Activated CD8-positive, alpha-beta memory T cell treated with anti-CD3 and anti-CD28 coated beads for 4 hours (primary cell): Measurements from ENCODE around the gene DCUN1D4.

ENCODE experiments used
- DNase-seq, 2 donors: peaks; one replicate each; pipeline ENCODE4 v3.0.0-alpha.2; 2020; ENCODE audit warnings: low read depth in 2 of 2

Gene DCUN1D4

GRCh38 chr4:51842554-51843308 lies at the start of gene DCUN1D4:
DCUN1D4 (plus strand) TSS chr4:51843153; CDS start chr4:51843243, 90 bp downstream.
- peak; percentile 95 to 96 for DNase-seq

DNA sequence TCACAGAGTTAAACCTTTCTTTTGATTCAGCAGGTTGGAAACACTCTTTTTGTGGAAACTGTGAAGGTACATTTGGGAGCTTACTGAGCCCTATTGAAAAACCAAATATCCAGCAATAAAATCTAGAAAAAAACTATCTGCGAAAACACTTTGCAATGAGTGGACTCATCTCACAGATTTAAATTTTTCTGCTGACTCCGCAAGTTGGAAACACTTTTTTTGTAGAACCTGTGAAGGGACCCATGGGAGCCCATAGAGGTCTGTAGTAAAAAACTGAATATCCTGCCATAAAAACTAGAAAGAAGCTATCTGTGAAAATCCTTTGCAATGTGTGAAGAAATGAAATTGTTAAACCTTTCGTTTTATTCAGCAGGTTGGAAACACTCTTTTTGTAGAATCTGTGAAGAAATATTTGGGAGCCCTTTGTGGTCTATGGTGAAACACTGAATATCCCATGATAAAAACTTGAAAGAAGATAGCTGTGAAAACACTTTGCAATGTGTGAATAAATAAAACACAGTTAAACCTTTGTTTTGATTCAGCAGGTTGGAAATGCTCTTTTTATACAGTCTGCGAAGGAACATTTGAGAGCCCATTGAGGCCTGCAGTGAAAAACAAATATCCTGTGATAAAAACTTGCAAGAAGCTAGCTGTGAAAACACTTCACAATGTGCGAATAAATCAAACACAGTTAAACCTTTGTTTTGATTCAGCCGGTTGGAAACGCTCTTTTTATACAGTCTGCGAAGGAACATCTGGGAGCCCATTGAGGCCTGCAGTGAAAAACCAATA lies 22.3 kb upstream of the DCUN1D4 start:
- no peak for DNase-seq

- DNase-seq, result no peak
These were observed 17.6 kb upstream of the DCUN1D4 start for GRCh38 chr4:51825341-51825740.

DNA sequence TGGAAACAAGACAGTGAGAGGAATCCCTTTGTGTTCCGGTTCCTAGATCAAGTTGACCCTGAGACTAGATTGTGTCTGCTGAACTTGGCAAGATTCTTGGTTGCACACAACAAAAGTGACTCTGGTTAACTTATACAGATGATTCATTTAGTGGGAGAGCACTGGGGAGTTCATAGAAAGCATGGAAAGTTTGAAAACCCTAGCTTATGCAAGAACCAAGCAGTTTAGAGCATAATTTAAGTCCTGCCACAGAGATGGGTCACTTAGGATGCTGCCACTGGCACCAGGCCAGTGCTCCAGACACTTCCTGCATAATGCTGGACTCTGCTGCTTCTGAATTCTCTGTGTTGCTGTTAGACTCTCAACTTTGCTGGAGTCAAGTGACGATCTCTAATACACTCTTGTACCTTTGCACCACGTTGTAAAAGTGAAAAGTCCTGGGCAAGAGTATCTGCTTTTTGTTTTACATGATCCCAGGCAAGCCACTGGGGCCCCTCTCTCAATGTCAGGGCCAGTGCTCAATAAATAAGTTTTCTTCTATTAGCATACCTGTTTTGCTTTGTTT lies 12.7 kb upstream of the DCUN1D4 start:
- DNase-seq, result no peak

- peak; percentile 30 to 35 for DNase-seq
These were observed 11.8 kb upstream of the DCUN1D4 start for GRCh38 chr4:51831133-51831532.

DNA sequence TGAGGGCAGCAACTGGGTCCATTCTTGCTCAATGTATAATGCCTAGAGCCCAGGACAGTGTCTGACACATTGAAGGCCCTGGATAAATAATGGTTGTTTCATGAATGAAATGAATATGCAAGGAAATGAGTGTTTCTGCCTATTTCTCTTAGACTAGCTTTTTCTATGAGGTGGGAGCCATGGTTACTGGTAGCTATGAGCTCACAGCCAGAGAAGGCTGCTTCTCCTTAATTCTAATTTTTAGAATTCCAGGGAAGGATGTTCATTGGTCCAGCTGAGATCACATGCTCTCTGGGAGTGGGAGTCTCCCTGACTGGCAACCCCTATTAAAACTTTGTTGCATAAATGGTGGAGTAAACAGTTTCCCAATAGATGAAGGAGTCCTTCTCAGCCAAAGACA lies 9.7 kb upstream of the DCUN1D4 start:
- no peak for DNase-seq

DNA sequence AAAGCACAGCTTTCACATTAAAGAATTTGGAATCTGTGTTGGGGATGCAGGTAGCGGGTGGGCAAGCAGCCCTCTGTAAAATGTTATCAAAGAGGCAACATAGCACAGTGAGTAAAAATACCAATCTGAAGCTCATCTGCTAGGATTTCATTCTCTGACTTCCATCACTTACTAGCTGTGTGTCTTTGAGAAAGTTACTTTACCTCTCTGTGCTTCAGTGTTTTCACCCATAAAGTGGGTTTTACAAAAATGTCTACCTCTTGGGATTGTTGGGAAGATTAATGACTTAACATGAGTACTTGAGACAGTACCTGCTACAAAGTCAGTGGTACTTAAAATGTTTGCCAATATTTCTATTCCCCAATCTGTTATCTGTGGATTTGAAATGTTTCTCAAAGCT lies 7.9 kb upstream of the DCUN1D4 start:
- DNase-seq, result no peak

DNA sequence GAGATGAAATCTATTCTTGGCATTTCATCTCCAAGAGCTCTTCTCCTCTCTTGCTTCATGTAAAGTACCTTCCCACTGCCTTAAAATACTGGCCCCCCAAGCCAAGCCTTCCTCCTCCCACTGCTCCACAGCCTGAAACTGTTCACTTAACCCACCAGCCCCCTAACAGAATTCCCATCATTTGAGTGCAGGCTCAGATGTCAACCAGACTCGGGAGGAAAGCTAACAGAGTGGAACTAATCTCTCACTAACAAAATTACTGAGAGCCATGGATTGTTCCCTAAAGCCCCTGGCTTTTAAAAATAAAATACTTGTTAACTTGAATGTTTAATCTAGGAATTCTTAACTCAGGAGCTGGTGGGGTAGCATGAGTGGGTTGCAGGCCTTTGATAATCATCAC lies 7.1 kb upstream of the DCUN1D4 start:
- no peak for DNase-seq

GRCh38 chr4:51836549-51836948 lies 6.4 kb upstream of the DCUN1D4 start:
- DNase-seq, result no peak

DNA sequence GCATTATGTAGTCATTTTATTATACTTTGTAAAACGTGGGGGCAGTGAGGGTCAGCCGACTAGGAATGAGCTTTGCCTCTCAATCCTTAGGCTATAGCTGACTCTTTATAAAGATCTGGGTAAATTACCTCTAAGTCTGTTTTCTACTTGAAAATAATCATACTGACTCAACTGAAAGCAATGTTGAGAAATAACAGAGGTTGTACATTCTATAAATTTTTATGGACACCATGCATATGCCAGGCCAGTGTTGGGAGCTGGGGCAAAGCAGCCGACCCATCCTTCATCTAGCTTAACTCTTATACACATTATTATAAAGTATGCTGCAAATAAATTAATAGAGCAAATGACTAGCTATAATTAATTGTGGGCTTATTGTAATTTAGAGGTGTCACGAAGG lies 2.2 kb upstream of the DCUN1D4 start:
- DNase-seq, result no peak

DNA sequence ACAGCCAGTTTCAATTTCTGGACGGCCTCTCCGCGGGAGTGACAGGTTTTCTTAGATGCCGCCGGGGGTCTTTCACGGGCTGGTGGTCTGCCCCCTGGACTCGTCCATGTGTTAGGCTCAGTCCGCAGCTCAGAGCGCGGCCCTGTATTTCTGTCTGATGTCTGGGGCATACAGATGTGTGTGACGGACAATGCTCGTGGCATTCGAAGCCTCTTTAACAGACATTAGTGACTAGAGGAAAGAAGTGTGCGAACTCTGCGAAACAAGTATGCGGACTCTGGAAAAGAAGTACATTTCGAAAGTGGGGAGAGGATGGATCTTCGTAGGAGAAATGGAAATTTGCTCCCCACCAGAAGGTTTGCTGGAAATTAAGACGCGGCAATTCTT lies 793 bp upstream of the DCUN1D4 start:
- no peak for DNase-seq

DNA sequence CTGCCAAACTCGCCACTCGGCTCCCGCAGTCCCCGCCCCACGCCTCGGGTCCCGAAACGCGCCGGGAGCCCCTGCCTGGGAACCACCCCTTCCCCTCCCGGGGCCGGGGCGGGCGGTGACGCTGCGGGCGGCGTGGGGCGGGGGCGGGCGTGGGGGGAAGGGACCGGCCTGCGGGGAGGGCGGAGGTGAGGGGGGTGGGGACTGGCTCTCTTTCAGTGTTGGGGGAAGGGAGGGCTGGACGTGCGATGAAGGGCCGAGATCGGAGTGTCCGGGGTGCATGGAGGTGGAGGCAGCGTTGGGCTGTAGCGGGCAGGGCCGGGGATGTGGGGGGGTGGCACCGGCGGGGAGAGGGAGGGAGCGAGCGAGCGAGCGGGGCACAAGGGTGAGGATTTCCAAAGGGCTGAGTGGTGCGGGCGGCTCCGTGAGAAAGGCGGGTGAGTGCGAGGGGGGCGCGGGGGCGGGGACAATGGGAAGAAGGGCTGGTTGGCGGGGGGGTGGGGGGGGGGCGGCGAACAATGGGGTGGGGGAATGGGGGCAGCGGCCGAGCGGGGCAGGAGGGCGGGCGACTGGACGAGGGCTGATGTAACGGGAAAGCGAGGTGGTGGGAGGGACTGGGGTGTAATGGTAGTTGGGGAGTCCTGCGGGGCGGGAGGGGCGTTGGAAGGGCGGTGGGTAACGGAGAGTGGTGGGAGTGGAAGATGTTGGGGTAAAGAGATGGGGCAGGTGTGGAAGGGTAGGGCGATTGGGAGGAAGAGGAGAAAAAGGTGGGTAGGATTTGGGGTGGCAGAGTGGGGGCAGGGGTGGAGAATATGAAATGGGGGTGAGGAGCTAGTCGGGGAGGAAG lies 578 bp downstream of the DCUN1D4 start:
- peak; percentile 23 to 36 for DNase-seq

GRCh38 chr4:51844153-51845054 lies 1.5 kb downstream of the DCUN1D4 start:
- DNase-seq, result peak; percentile 62 to 68

GRCh38 chr4:51845055-51845426 lies 2.1 kb downstream of the DCUN1D4 start:
- no peak for DNase-seq

DNA sequence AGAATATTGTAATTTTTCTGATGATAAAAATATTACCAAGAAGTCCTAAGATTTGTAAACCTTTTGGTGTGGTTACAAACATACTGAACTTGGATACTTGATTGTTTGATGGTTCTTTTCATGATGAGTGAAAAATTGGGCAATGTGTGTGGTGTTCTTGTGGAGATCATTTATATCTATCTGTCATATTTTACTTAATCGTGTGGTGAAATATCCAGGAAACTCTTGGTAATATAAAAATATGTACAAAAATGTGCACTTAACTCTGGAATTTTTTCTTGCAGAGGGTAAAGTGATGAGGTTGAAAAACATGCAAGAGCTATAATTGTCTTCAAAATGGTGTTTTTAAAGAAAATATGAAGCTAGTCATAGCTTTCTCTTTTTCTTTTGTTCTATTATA lies 2.8 kb downstream of the DCUN1D4 start:
- no peak for DNase-seq

DNA sequence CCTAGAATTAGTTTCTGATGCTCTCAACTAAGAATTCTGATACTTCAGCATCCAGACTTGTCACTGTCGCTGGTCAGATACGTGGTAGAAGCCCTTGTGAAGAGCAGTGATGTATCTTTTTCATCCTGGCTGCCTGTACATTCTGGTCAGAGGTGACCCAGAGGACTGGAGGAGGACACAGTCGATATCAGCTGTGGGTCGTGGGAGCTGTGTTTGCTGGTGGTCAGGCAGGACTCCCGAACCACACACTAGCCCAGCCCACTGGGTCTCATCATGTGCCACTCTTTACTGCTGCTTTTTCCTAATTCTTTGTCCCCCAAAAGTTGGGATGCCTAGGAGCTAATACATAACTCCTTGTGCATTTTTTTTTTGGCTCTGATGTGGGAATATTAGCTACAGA lies 6.5 kb downstream of the DCUN1D4 start:
- DNase-seq, result no peak

DNA sequence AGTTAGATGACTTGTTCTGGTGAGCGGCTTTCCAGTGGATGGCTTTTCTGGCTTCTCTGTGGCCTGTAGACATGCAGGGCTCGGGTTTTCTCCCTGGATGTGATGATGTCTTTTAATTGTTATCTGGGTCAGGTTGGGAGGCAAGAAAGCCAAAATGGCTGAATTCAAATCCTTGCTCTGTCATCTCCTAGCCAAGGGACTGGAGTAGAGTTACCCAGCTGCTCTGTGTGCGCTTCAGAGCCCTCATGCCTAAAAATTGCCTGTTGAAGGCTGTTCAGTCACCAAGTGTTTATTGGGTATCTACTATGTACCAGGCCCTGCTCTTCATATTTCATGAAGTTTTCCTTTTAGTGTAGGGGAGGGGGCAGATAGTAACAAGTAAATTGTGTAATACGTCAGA lies 7.3 kb downstream of the DCUN1D4 start:
- DNase-seq, result no peak

GRCh38 chr4:51851090-51851936 lies 8.4 kb downstream of the DCUN1D4 start:
- no peak for DNase-seq

DNA sequence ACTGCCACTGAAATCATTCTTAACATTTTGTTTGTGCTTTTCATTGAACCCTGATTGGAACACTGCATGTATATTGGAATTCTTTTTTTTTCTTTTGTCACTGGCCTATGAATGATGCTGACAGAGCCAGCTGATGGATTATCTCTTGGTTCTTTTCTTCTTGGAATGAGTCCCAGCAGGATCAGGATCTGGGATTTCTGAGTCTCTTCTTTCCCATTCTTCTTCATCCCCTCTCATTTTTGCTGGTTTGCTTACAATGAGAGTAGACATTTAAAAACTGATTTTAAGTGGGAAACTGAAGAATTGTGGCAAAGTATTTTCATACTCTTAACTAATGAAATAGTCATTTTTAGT lies 9.0 kb downstream of the DCUN1D4 start:
- no peak for DNase-seq

DNA sequence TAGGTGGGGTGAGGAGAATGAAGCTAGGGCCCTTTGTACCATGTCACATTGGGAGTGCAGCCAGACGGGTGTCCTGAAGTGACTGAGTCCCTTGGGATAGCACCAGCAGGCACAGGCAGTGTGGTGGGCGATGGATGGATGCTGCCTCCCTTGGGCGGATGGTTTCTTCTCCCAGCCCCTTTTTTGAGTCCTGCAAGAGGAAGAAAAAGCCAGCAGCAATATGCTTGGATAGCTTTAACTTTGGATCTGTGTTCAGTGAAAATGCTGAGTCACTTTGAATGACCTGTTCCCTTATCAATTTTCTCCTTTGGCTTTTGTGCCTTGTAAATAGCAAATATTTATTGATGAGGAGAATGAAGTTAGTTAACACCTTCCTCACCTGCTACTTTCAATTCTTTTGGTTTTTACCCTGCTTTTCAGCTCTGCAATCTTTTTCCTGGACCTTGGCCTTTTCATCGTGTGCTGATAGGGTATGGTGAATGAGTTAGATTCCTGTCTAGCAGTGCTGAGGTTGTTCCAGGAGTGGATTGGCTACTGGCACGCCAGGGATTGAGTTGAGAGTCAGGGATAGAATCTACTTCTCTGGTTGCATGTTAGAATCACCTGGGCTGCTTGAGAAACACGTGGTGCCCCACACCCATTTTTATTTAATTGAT lies 10.2 kb downstream of the DCUN1D4 start:
- DNase-seq, result no peak
